H1 (cell line): ENCODE measurements around the gene DCTN1. TPM values are rescaled to one million over a fixed set of nuclear protein-coding genes. Genes with fewer than 3 reads are reported as not detected.

Experiments used
- CTCF ChIA-PET: fragments of 300-600 bp; sonication (Branson Sonifier 250); formaldehyde crosslinking; loops from one replicate; lab custom pipeline; 2021; ENCODE audit not compliant: partially characterized antibody; lab: Charles Lee
- POLR2A ChIA-PET: fragments of 300-600 bp; sonication (Branson Sonifier 250); formaldehyde crosslinking; loops from one replicate; lab custom pipeline; 2021; ENCODE audit warnings: inconsistent platforms; ENCODE audit not compliant: partially characterized antibody; lab: Charles Lee
- DNase-seq, 2 experiments: peaks; one replicate each; pipeline versions ENCODE4 v3.0.0 to v3.0.0-alpha.2; 2010 to 2022; ENCODE audit warnings: low spot score in 2 of 2, low read depth in 1 of 2, mixed read lengths in 1 of 2
- FAIRE-seq: peaks from 2 replicates; lab custom pipeline; 2011; peaks lifted over from hg19 to GRCh38; lab: Jason Lieb, UNC
- H2AFZ ChIP-seq: 2 replicates; pipeline ENCODE4 v1.8.1; 2012; ENCODE audit warnings: low read length, inconsistent platforms
- H2AK5ac ChIP-seq: 2 replicates; pipeline ENCODE4 v1.6.1; 2013; ENCODE audit warnings: low read depth, low read length
- H2BK120ac ChIP-seq: replicated peaks from 2 replicates; pipeline ENCODE3; 2013; ENCODE audit warnings: low read depth, low read length, inconsistent platforms
- H2BK12ac ChIP-seq: 2 replicates; pipeline ENCODE4 v1.6.1; 2013; ENCODE audit warnings: low read depth, low read length
- H2BK15ac ChIP-seq: 2 replicates; pipeline ENCODE4 v1.6.1; 2013; ENCODE audit warnings: low read length
- H2BK20ac ChIP-seq: 2 replicates; pipeline ENCODE4 v1.6.1; 2013; ENCODE audit warnings: low read length
- H2BK5ac ChIP-seq: 2 replicates; pipeline ENCODE4 v1.6.1; 2013; ENCODE audit warnings: low read depth, low read length
- H3K14ac ChIP-seq: 2 replicates; pipeline ENCODE4 v1.6.1; 2013; ENCODE audit warnings: inconsistent platforms; ENCODE audit not compliant: insufficient read length
- H3K18ac ChIP-seq: 2 replicates; pipeline ENCODE4 v1.6.1; 2013; ENCODE audit warnings: low read length; ENCODE audit errors: extremely low read depth
- H3K23ac ChIP-seq: 2 replicates; pipeline ENCODE4 v1.6.1; 2013; ENCODE audit warnings: inconsistent platforms; ENCODE audit not compliant: insufficient read length
- H3K23me2 ChIP-seq: 2 replicates; pipeline ENCODE4 v1.6.1; 2013; ENCODE audit warnings: low read depth, low read length
- H3K27ac ChIP-seq: 2 replicates; pipeline ENCODE4 v1.6.1; 2011; ENCODE audit warnings: low read depth, low read length, inconsistent platforms
- H3K27me3 ChIP-seq, 4 experiments: replicated peaks in 1 of 4; 1 replicate in 1 of 4; 2 replicates in 3 of 4; pipeline versions ENCODE4 v1.6.1 to v1.8.1; 2011 to 2013; ENCODE audit warnings: low read length in 3 of 4, mild to moderate bottlenecking in 3 of 4, inconsistent platforms in 2 of 4, mixed read lengths in 2 of 4, moderate library complexity in 1 of 4; ENCODE audit not compliant: control insufficient read depth in 3 of 4, insufficient read depth in 3 of 4; ENCODE audit errors: extremely low read depth in 1 of 4
- H3K36me3 ChIP-seq, 4 experiments: 2 replicates each; pipeline versions ENCODE4 v1.6.1 to v1.8.1; 2011 to 2013; ENCODE audit warnings: mild to moderate bottlenecking in 4 of 4, low read length in 3 of 4, moderate library complexity in 2 of 4, control low read depth in 1 of 4, inconsistent platforms in 1 of 4; ENCODE audit not compliant: insufficient read depth in 4 of 4, control insufficient read depth in 2 of 4
- H3K4ac ChIP-seq: replicated peaks from 2 replicates; pipeline ENCODE3; 2013; ENCODE audit warnings: low read length, low read depth, mixed read lengths, inconsistent platforms; ENCODE audit not compliant: insufficient read length
- H3K4me1 ChIP-seq, 4 experiments: replicated peaks in 1 of 4; 1 replicate in 1 of 4; 2 replicates in 3 of 4; pipeline versions ENCODE4 v1.6.1 to v1.8.1; 2011 to 2013; ENCODE audit warnings: low read length in 3 of 4, inconsistent platforms in 2 of 4, mixed read lengths in 1 of 4; ENCODE audit not compliant: insufficient read depth in 4 of 4, control insufficient read depth in 3 of 4
- H3K4me2 ChIP-seq, 2 experiments: 2 replicates each; pipeline versions ENCODE4 v1.6.1 to v1.8.1; 2011 to 2013; ENCODE audit warnings: low read depth in 2 of 2, low read length in 2 of 2, control low read depth in 1 of 2, inconsistent platforms in 1 of 2, mild to moderate bottlenecking in 1 of 2; ENCODE audit not compliant: insufficient read depth in 1 of 2
- H3K4me3 ChIP-seq, 4 experiments: fragments of 200-600, 300-600 bp in 1 of 4; sonication (generic), shearing (Covaris generic), sonication (Bioruptor Twin) in 1 of 4; 2 replicates each; pipeline versions ENCODE4 v1.5.1 to v1.8.1; 2011 to 2016; ENCODE audit warnings: low read length in 4 of 4, low read depth in 3 of 4, control low read depth in 2 of 4, inconsistent platforms in 2 of 4, mild to moderate bottlenecking in 2 of 4, mixed read lengths in 1 of 4, moderate library complexity in 1 of 4; ENCODE audit not compliant: insufficient read depth in 2 of 4; ENCODE audit errors: extremely low read depth in 1 of 4
- H3K56ac ChIP-seq: replicated peaks from 2 replicates; pipeline ENCODE3; 2013; ENCODE audit warnings: low read depth, mild to moderate bottlenecking, mixed read lengths, low read length, inconsistent platforms; ENCODE audit not compliant: insufficient read length
- H3K79me1 ChIP-seq: 2 replicates; pipeline ENCODE4 v1.6.1; 2013; ENCODE audit warnings: low read depth, low read length, control low read depth
- H3K79me2 ChIP-seq, 2 experiments: 2 replicates each; pipeline versions ENCODE4 v1.6.1 to v1.8.1; 2012 to 2013; ENCODE audit warnings: low read length in 2 of 2, mild to moderate bottlenecking in 2 of 2, inconsistent platforms in 1 of 2; ENCODE audit not compliant: insufficient read depth in 2 of 2, control insufficient read depth in 1 of 2
- H3K9ac ChIP-seq, 4 experiments: replicated peaks in 1 of 4; 1 replicate in 1 of 4; 2 replicates in 3 of 4; pipeline versions ENCODE4 v1.6.1 to v1.8.1; 2011 to 2013; ENCODE audit warnings: low read depth in 3 of 4, low read length in 3 of 4, control low read depth in 2 of 4, mild to moderate bottlenecking in 2 of 4, moderate library complexity in 2 of 4, inconsistent platforms in 1 of 4; ENCODE audit errors: extremely low read depth in 1 of 4
- H3K9me3 ChIP-seq, 2 experiments: 2 replicates each; pipeline versions ENCODE4 v1.6.1 to v1.8.1; 2012 to 2013; ENCODE audit warnings: mild to moderate bottlenecking in 2 of 2, moderate library complexity in 2 of 2, control low read depth in 1 of 2, inconsistent platforms in 1 of 2, low read depth in 1 of 2, low read length in 1 of 2, mixed read lengths in 1 of 2; ENCODE audit not compliant: insufficient read depth in 2 of 2
- H4K20me1 ChIP-seq, 2 experiments: replicated peaks in 1 of 2; 2 replicates each; pipeline versions ENCODE3 to v1.8.1; 2011 to 2013; ENCODE audit warnings: inconsistent platforms in 2 of 2, low read length in 2 of 2, mild to moderate bottlenecking in 1 of 2; ENCODE audit not compliant: insufficient read depth in 2 of 2, control insufficient read depth in 1 of 2
- H4K5ac ChIP-seq: 2 replicates; pipeline ENCODE4 v1.6.1; 2013; ENCODE audit warnings: low read length, low read depth, mixed read lengths, inconsistent platforms; ENCODE audit not compliant: insufficient read length
- H4K8ac ChIP-seq: 2 replicates; pipeline ENCODE4 v1.8.0; 2013; ENCODE audit warnings: mild to moderate bottlenecking, moderate library complexity, low read length, inconsistent platforms; ENCODE audit not compliant: insufficient read depth; ENCODE audit errors: extremely low read depth
- H4K91ac ChIP-seq: replicated peaks from 2 replicates; pipeline ENCODE3; 2013; ENCODE audit warnings: low read length, mixed read lengths, inconsistent platforms; ENCODE audit not compliant: insufficient read length
- SP1 ChIP-seq: IDR thresholded peaks from 2 replicates; pipeline ENCODE4 v1.6.1; 2011; ENCODE audit warnings: low read depth, low read length
- YY1 ChIP-seq: IDR thresholded peaks from 2 replicates; pipeline ENCODE4 v1.6.1; 2011; ENCODE audit warnings: low read depth, mild to moderate bottlenecking, low read length
- WGBS, 2 experiments: shearing (Covaris generic) in 1 of 2; methylation state at CpG; one replicate each; pipeline versions ENCODE4 v1.1.6 to v1.1.7; 2013 to 2015; ENCODE audit warnings: low lambda C conversion rate in 2 of 2, mixed read lengths in 2 of 2, inconsistent platforms in 1 of 2, low coverage in 1 of 2, missing lambda C conversion rate in 1 of 2; ENCODE audit not compliant: insufficient replicate concordance in 2 of 2, insufficient coverage in 1 of 2, insufficient read length in 1 of 2; ENCODE audit errors: extremely low coverage in 1 of 2, missing lambda C conversion rate in 1 of 2; 5-methylcytosine and 5-hydroxymethylcytosine counted together
- long read RNA-seq, 2 experiments: library from RNA in 1 of 2; library from capped mRNA in 1 of 2; stranded (forward); transcript quantifications; one replicate each; pipeline ENCODE4 v2.0.0, GENCODE V29; 2021; ENCODE audit warnings: inconsistent platforms in 1 of 2
- polyA minus RNA-seq, 3 experiments: library from RNA; depleted of rRNA, polyadenylated mRNA; stranded (reverse); fragments of >200 nt; gene quantifications; 1 replicate in 2 of 3; 2 replicates in 1 of 3; pipeline ENCODE4 v1.2.3, GENCODE V29; 2011
- polyA plus RNA-seq, 7 experiments: library from polyadenylated mRNA; depleted of rRNA in 3 of 7; stranded (reverse) in 5 of 7; unstranded in 2 of 7; fragments of >200 nt in 5 of 7; fragments of 200-250 nt in 2 of 7; gene quantifications; 1 replicate in 5 of 7; 2 replicates in 1 of 7; 4 replicates in 1 of 7; pipeline versions ENCODE4 v1.2.1 to v1.2.3, GENCODE V29; 2011 to 2013; ENCODE audit warnings: missing spikeins in 2 of 7, mixed read lengths in 2 of 7
- total RNA-seq: library from RNA; stranded (reverse); fragmentation: NEBNext Ultra II Directional; extraction: Animal tissue kit (Norgen Biotek cat#: 25700); gene quantifications from 2 replicates; pipeline ENCODE4 v1.2.1, GENCODE V29; 2021

The DCTN1 gene
- 156 and 162 TPM in 2 replicates for total RNA-seq
- polyA plus RNA-seq (2011; rRNA removed), result 105 and 155 TPM in 2 replicates
- 107 TPM for polyA plus RNA-seq (2011; cell fraction: cytosol; rRNA removed)
- polyA plus RNA-seq (2011; cell fraction: nucleus; rRNA removed), result 222 TPM
- 144 to 178 TPM (median 168 TPM) in 4 replicates for polyA plus RNA-seq (2012, experiment 1 of 2)
- polyA plus RNA-seq (2012, experiment 2 of 2), result 77.0 TPM
- polyA plus RNA-seq (2013, experiment 1 of 2), result 149 TPM
- polyA plus RNA-seq (2013, experiment 2 of 2), result 148 TPM
- polyA minus RNA-seq (2011; rRNA and poly(A)+ RNA removed), result 217 and 218 TPM in 2 replicates
- polyA minus RNA-seq (2011; cell fraction: cytosol; rRNA and poly(A)+ RNA removed), result 97.6 TPM
- 96.6 TPM for polyA minus RNA-seq (2011; cell fraction: nucleus; rRNA and poly(A)+ RNA removed)
- long read RNA-seq, experiment 1, partial matches to known transcripts, result 82 of 102 reads
- long read RNA-seq, experiment 1, other reads (novel, unspliced or antisense), result 20 of 102 reads
- long read RNA-seq, experiment 2, full-length matches to known transcripts, result 3 of 14 reads
- long read RNA-seq, experiment 2, partial matches to known transcripts, result 8 of 14 reads
- long read RNA-seq, experiment 2, other reads (novel, unspliced or antisense), result 3 of 14 reads

DNA sequence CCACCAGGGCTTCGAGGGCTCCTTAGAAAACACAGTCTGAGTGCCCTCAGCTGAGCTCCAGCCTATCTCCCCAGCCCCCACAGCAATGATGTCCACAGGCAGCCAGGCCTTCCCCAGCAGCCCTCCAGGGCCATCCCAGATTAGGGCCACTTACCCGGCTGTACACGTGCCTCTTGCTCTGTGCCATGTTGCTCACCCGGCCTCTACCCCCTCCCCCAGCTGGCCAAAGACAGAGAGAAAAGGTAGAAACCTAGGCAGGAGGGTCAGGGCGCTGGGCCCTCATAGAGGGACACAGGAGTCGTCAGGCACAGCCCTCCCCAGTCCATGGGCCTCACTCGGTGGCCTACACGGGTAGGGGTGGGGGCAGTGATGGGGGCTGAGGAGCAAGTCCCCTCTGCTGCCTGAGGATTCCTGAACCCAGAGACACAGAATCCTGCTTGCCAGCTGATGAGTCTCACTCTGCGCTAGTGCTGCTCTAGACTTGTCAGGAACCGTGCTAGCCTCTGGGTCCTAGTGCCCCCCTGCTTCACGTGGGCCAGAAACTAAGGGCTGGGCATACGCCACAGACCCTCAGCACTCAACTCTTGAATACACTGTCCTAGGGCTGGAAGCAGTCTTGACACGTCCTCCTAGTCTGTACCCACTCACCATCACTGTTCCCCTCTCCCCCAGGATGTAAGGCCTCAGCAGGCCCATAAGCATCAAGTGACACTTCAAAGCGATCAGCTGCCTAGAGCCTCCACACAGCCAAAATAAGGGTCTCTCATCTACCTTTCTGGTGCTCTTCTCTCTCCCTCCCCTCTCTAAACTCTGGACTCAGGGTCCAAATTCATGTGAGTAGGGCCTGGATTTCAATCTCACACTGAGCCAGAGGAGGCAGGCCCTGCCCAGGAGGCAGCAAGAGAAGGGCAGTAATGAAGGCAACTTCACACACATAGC lies at the start of gene DCTN1:
DCTN1 (minus strand) TSS at position 461 of the 939 bp plus-strand sequence; CDS start at position 187, 274 bp downstream.
- Histone ChIP-seq H3K14ac (no peak within 1 kb of the TSS), H4K8ac (peak within 1 kb of the TSS; percentile 72; the same call in 1 of the 2 replicates), H2AFZ (no peak within 1 kb of the TSS), H4K91ac (no peak within 1 kb of the TSS), H4K5ac (no peak within 1 kb of the TSS), H3K79me1 (peaks cover 25% of the 10 kb centered on the region), H2BK5ac (peak within 1 kb of the TSS; percentile 68; the same call in 1 of the 2 replicates), H2BK20ac (no peak within 1 kb of the TSS), H3K18ac (no peak within 1 kb of the TSS), H4K20me1 (peaks cover 12 to 24% of the 10 kb centered on the region in 2 experiments), H3K23me2 (no peaks in the 10 kb centered on the region), H3K4me1 (peaks cover 0 to 10% (median 7%) of the 10 kb centered on the region in 4 experiments; a peak in 6 of 7 replicates), H3K9ac (peak within 1 kb of the TSS in 1 of 4 experiments; percentile 25; a peak in 4 of 7 replicates), H3K27ac (peak within 1 kb of the TSS; percentile 36; the same call in 1 of the 2 replicates), H3K23ac (no peak within 1 kb of the TSS), H3K56ac (no peak within 1 kb of the TSS), H3K36me3 (peaks cover 0 to 21% (median 8%) of the 10 kb centered on the region in 4 experiments; a peak in 5 of 8 replicates), H3K79me2 (peaks cover 4 to 52% of the 10 kb centered on the region in 2 experiments), H3K4me2 (peak within 1 kb of the TSS; percentile 55 to 74), H2BK15ac (0 out of 2 replicates have a peak within 1 kb of the TSS, but pooled peaks have one; percentile 31), H3K9me3 (no peaks in the 10 kb centered on the region), H3K4ac (no peak within 1 kb of the TSS), H3K4me3 (peak within 1 kb of the TSS in 3 of 4 experiments; percentile 23 to 50 (median 40); a peak in 6 of 8 replicates), H2BK12ac (0 out of 2 replicates have a peak within 1 kb of the TSS, but pooled peaks have one; percentile 4), H2AK5ac (peak within 1 kb of the TSS; percentile 87; the same call in 1 of the 2 replicates), H2BK120ac (no peak within 1 kb of the TSS), H3K27me3 (no peaks in the 10 kb centered on the region)
- 31% methylated on average over 14 of the region's 14 CpGs; no CpG with 5 or more reads in 1 of the 2 experiments for WGBS, 2 experiments
- DNase-seq (peak in 1 of 2 experiments; percentile 63), FAIRE-seq (peak; percentile 75)
- ChIA-PET POLR2A (interaction anchor here (0.8 to 1.5 kb wide), 2 partner anchors 11 to 152 kb away, joined by 6 to 15 read pairs; no protein-coding TSS in a partner anchor), CTCF (interaction anchor here (1.0 to 2.4 kb wide), 4 partner anchors 11 to 130 kb away, joined by 3 to 16 read pairs (median 4); no protein-coding TSS in a partner anchor)
- TF ChIP-seq SP1 (peak; percentile 23; the same call in 1 of the 2 replicates), YY1 (no peak)
